Ovary (tissue), 3 donors: Measurements from ENCODE around the gene PHF2.

Experiments
- CTCF ChIP-seq, 3 donors: fragments of 450-650 bp in 2 of 3; fragments of 200-600 bp in 1 of 3; IDR thresholded peaks; one replicate each; pipeline versions ENCODE4 v1.5.1 to v1.8.0; 2016 to 2022; ENCODE audit warnings: antibody characterized with exemption in 3 of 3, mild to moderate bottlenecking in 1 of 3
- POLR2A ChIP-seq: fragments of 450-650 bp; IDR thresholded peaks from one replicate; pipeline ENCODE4 v1.6.1; 2017; ENCODE audit warnings: antibody characterized with exemption, mild to moderate bottlenecking, moderate library complexity
- donor health status: DM: no; HTN: no; CAD: no.

- no peak for TF ChIP-seq POLR2A
- TF ChIP-seq CTCF (IDR thresholded peaks at IDR 0.05), result no peak
Observed at GRCh38 chr9:93574091-93574899, 2.1 kb upstream of the PHF2 start.
